ENCODE results near the gene PTPRT. TPM values are rescaled to one million over a fixed set of nuclear protein-coding genes. Genes with fewer than 3 reads are reported as not detected.

The PTPRT gene
- total and polyA plus RNA-seq, 7 donors: under 0.01 to 0.09 (median 0.03) TPM; not detected in 1

- H3K9me3 ChIP-seq: no peaks in the 10 kb centered on the region
These were observed 744.9 kb downstream of the PTPRT start for GRCh38 chr20:42444799-42445198.

GRCh38 chr20:42443200-42443599 lies 746.5 kb downstream of the PTPRT start:
- Histone ChIP-seq H3K27me3 (ENCODE audit: insufficient read depth in 3 of 3, low read length in 2 of 3) (no peaks in the 10 kb centered on the region), H3K27ac (no peak overlapping the region), H3K9me3 (no peaks in the 10 kb centered on the region), H3K4me1 (no peaks in the 10 kb centered on the region), H3K36me3 (ENCODE audit: insufficient read depth in 1 of 2, low read depth in 1 of 2) (no peaks in the 10 kb centered on the region), H3K4me3 (no peak overlapping the region)
- 70 to 80% (median 72%) methylated on average over 4 of the region's 4 CpGs for WGBS, 3 donors
- intact Hi-C loops (cut with DNase I): no loop called here
- no peak for TF ChIP-seq CTCF (IDR thresholded peaks at IDR 0.05)
- ATAC-seq (no peak), DNase-seq (no peak)

More at GRCh38 chr20:42444799-42445198, 744.9 kb downstream of the PTPRT start:
- peak in 2 of 4 donors; percentile 16 to 43 for ATAC-seq
- no peak for TF ChIP-seq CTCF (IDR thresholded peaks at IDR 0.05)
- Histone ChIP-seq H3K4me1 (no peaks in the 10 kb centered on the region), H3K4me3 (no peak overlapping the region), H3K36me3 (ENCODE audit: insufficient read depth in 1 of 2, low read depth in 1 of 2) (no peaks in the 10 kb centered on the region), H3K27ac (no peak overlapping the region), H3K27me3 (ENCODE audit: insufficient read depth in 3 of 3, low read length in 2 of 3) (no peaks in the 10 kb centered on the region)
- DNase-seq: no peak
- 73 to 85% (median 85%) methylated on average over 3 of the region's 3 CpGs for WGBS, 3 donors
- intact Hi-C loops (cut with DNase I): no loop called here

- no peak overlapping the region for H3K27ac ChIP-seq
- H3K9me3 ChIP-seq: no peaks in the 10 kb centered on the region
- H3K27me3 ChIP-seq (ENCODE audit: insufficient read depth in 3 of 3, low read length in 2 of 3): no peaks in the 10 kb centered on the region
- no peak for TF ChIP-seq CTCF (IDR thresholded peaks at IDR 0.05)
- DNase-seq (peak in 1 of 2 donors; percentile 42), ATAC-seq (peak in 1 of 4 donors; percentile 50)
- intact Hi-C loops (cut with DNase I): no loop called here
- H3K4me3 ChIP-seq: no peak overlapping the region
- 25 to 28% (median 25%) methylated on average over 6 of the region's 6 CpGs for WGBS, 3 donors
- no peaks in the 10 kb centered on the region for H3K4me1 ChIP-seq
- H3K36me3 ChIP-seq (ENCODE audit: insufficient read depth in 1 of 2, low read depth in 1 of 2): no peaks in the 10 kb centered on the region
These were observed 747.0 kb downstream of the PTPRT start for GRCh38 chr20:42442716-42443115.

- Histone ChIP-seq H3K4me1 (no peaks in the 10 kb centered on the region), H3K4me3 (no peak overlapping the region), H3K36me3 (ENCODE audit: insufficient read depth in 1 of 2, low read depth in 1 of 2) (no peaks in the 10 kb centered on the region), H3K9me3 (no peaks in the 10 kb centered on the region), H3K27me3 (ENCODE audit: insufficient read depth in 3 of 3, low read length in 2 of 3) (no peaks in the 10 kb centered on the region), H3K27ac (no peak overlapping the region)
- no peak for TF ChIP-seq CTCF (IDR thresholded peaks at IDR 0.05)
- 35 to 49% (median 35%) methylated on average over 6 of the region's 6 CpGs for WGBS, 3 donors
- DNase-seq (peak in 1 of 2 donors; percentile 30), ATAC-seq (no peak)
- intact Hi-C loops (cut with DNase I): no loop called here
These were observed 747.8 kb downstream of the PTPRT start for GRCh38 chr20:42441864-42442331.
